Testis (tissue), 2 donors: ENCODE data around the gene HSD3B1.

ENCODE experiments used
- CTCF ChIP-seq, 3 experiments: fragments of 450-650 bp in 2 of 3; fragments of 200-600 bp in 1 of 3; sonication (generic) in 1 of 3; IDR thresholded peaks; one replicate each; pipeline ENCODE4 v1.5.1; 2016 to 2019; ENCODE audit warnings: antibody characterized with exemption in 3 of 3, mild to moderate bottlenecking in 2 of 3, moderate library complexity in 1 of 3
- POLR2A ChIP-seq: fragments of 450-650 bp; IDR thresholded peaks from one replicate; pipeline ENCODE4 v1.6.1; 2017; ENCODE audit warnings: antibody characterized with exemption, mild to moderate bottlenecking, moderate library complexity

DNA sequence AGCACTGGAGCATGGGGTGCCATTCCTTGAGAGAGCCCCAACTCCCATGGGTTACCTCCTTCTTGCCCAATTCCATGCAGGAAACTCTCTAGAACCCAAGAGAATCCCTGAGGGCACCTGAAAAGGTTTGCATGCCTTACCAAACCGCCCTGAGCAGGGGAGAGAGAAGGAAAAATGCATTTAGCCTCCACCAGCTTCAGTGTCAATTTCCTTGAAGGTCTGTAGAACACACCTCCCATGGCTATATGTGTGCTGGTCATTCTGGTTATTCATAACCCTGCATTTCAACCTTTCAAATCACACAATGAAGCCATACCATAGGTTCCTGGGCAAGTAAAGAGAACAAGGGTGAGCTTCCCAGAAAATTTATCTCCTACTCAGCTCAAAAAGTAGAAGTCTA, 39.6 kb downstream of the HSD3B1 start:
- TF ChIP-seq CTCF (IDR thresholded peaks at IDR 0.05) (no peak), POLR2A (no peak)
